GM23338 (cell line): ENCODE measurements around the gene WDR77. TPM values are rescaled to one million over a fixed set of nuclear protein-coding genes. Genes with fewer than 3 reads are reported as not detected.

ENCODE experiments used
- ATAC-seq: fragments of 200-7000 bp; cut with Tn5 transposase; 3 replicates; pipeline ENCODE4 v1.9.1; 2020
- DNase-seq: peaks from one replicate; pipeline ENCODE4 v3.0.0-alpha.2; 2015; ENCODE audit warnings: low spot score
- H2AFZ ChIP-seq: fragments of 200-600 bp; sonication (generic); 2 replicates; pipeline ENCODE4 v1.8.0; 2016; ENCODE audit warnings: antibody characterized with exemption, mild to moderate bottlenecking, moderate library complexity
- H3F3A ChIP-seq: fragments of 200-600 bp; sonication (generic); replicated peaks from 2 replicates; pipeline ENCODE4 v1.8.0; 2017; ENCODE audit warnings: antibody characterized with exemption, mixed run types, low read depth
- H3K27ac ChIP-seq: fragments of 200-600 bp; sonication (generic); 2 replicates; pipeline ENCODE4 v1.6.1; 2016; ENCODE audit warnings: low read depth
- H3K27me3 ChIP-seq: fragments of 200-600 bp; sonication (generic); 2 replicates; pipeline ENCODE4 v1.8.0; 2016; ENCODE audit warnings: mild to moderate bottlenecking, mixed run types, moderate library complexity; ENCODE audit not compliant: insufficient read depth
- H3K36me3 ChIP-seq: fragments of 200-600 bp; sonication (generic); 2 replicates; pipeline ENCODE4 v1.8.0; 2016; ENCODE audit warnings: mild to moderate bottlenecking; ENCODE audit not compliant: insufficient read depth
- H3K4me1 ChIP-seq: fragments of 200-600 bp; sonication (generic); 2 replicates; pipeline ENCODE4 v1.8.0; 2016; ENCODE audit warnings: mild to moderate bottlenecking, moderate library complexity; ENCODE audit not compliant: insufficient read depth
- H3K4me2 ChIP-seq: fragments of 200-600 bp; sonication (generic); 2 replicates; pipeline ENCODE4 v1.7.1; 2017; ENCODE audit warnings: mixed run types
- H3K4me3 ChIP-seq: fragments of 200-600 bp; sonication (generic); 2 replicates; pipeline ENCODE4 v1.6.1; 2016; ENCODE audit warnings: mixed run types
- H3K79me2 ChIP-seq: fragments of 200-600 bp; sonication (generic); replicated peaks from 2 replicates; pipeline ENCODE4 v1.8.0; 2017; ENCODE audit warnings: mild to moderate bottlenecking; ENCODE audit not compliant: insufficient read depth
- H3K9me2 ChIP-seq: fragments of 200-600 bp; sonication (generic); 2 replicates; pipeline ENCODE4 v1.8.0; 2017; ENCODE audit not compliant: insufficient read depth
- H4K20me1 ChIP-seq: fragments of 200-600 bp; sonication (generic); replicated peaks from 2 replicates; pipeline ENCODE4 v1.8.0; 2017; ENCODE audit warnings: mild to moderate bottlenecking; ENCODE audit not compliant: insufficient read depth
- H3K27ac Mint-ChIP-seq: 2 replicates; pipeline ENCODE4 v1.8.0; 2020; ENCODE audit warnings: inconsistent platforms, mild to moderate bottlenecking, moderate library complexity, mixed read lengths
- H3K27me3 Mint-ChIP-seq: 3 replicates; pipeline ENCODE4 v1.8.0; 2022; ENCODE audit warnings: low read depth, mild to moderate bottlenecking, moderate library complexity, mixed read lengths, inconsistent platforms; ENCODE audit not compliant: insufficient read depth, poor library complexity
- H3K36me3 Mint-ChIP-seq: 3 replicates; pipeline ENCODE4 v1.8.0; 2021; ENCODE audit warnings: low read depth, mild to moderate bottlenecking, inconsistent platforms, moderate library complexity, mixed read lengths
- H3K4me1 Mint-ChIP-seq: 3 replicates; pipeline ENCODE4 v1.8.0; 2020; ENCODE audit warnings: mild to moderate bottlenecking, inconsistent platforms, mixed read lengths
- H3K4me3 Mint-ChIP-seq: 3 replicates; pipeline ENCODE4 v1.8.0; 2021; ENCODE audit warnings: moderate library complexity, mild to moderate bottlenecking, inconsistent platforms, mixed read lengths
- H3K9me3 Mint-ChIP-seq: 3 replicates; pipeline ENCODE4 v1.8.0; 2020; ENCODE audit warnings: moderate library complexity, mild to moderate bottlenecking, inconsistent platforms, mixed read lengths
- CREB1 ChIP-seq: fragments of 250-450 bp; sonication (Bioruptor Pico); IDR thresholded peaks from 2 replicates; pipeline ENCODE4 v1.5.0; 2020; ENCODE audit warnings: low read depth, mild to moderate bottlenecking, moderate library complexity
- CTCF ChIP-seq, 2 experiments: fragments of 200-600 bp in 1 of 2; sonication (generic) in 1 of 2; conservative IDR thresholded peaks; 2 replicates each; pipeline versions ENCODE4 v1.5.1 to v1.6.1; 2016 to 2017; ENCODE audit warnings: antibody characterized with exemption in 2 of 2, low read depth in 2 of 2, mild to moderate bottlenecking in 2 of 2, moderate library complexity in 1 of 2
- EZH2phosphoT487 ChIP-seq: fragments of 200-600 bp; sonication (generic); IDR thresholded peaks from one replicate; pipeline ENCODE4 v1.8.1; 2018; ENCODE audit warnings: antibody characterized with exemption; ENCODE audit not compliant: unreplicated experiment
- NANOG ChIP-seq: IDR thresholded peaks from 2 replicates; pipeline ENCODE4 v1.6.1; 2016; ENCODE audit warnings: antibody characterized with exemption, borderline replicate concordance
- POLR2AphosphoS5 ChIP-seq: IDR thresholded peaks from 2 replicates; pipeline ENCODE4 v1.6.1; 2016; ENCODE audit warnings: antibody characterized with exemption, low read depth
- STAT1 ChIP-seq: IDR thresholded peaks from one replicate; pipeline ENCODE4 v1.6.1; 2016; ENCODE audit warnings: antibody characterized with exemption; ENCODE audit not compliant: unreplicated experiment
- ZNF114 ChIP-seq: fragments of 250-450 bp; sonication (Bioruptor Pico); IDR thresholded peaks from 2 replicates; pipeline ENCODE4 v1.5.0; 2020; ENCODE audit warnings: mild to moderate bottlenecking, moderate library complexity
- ZNF331 ChIP-seq: fragments of 250-450 bp; sonication (Bioruptor Pico); IDR thresholded peaks from 2 replicates; pipeline ENCODE4 v1.5.0; 2020; ENCODE audit warnings: low read depth, mild to moderate bottlenecking, moderate library complexity
- polyA plus RNA-seq: library from polyadenylated mRNA; unstranded; fragments of >200 nt; fragmentation: Nextera tagmentation; extraction: Ambion mirVana; gene quantifications from 2 replicates; pipeline ENCODE4 v1.2.1, GENCODE V29; 2016
- total RNA-seq: library from RNA; depleted of rRNA; stranded (reverse); fragments of >200 nt; shearing (Covaris generic); gene quantifications from 2 replicates; pipeline ENCODE4 v1.2.3, GENCODE V29; 2014
- TF ChIP-seq, protein P1 (sequence below): IDR thresholded peaks from one replicate; pipeline ENCODE4 v1.6.1; 2018; ENCODE audit warnings: antibody characterized with exemption; ENCODE audit not compliant: unreplicated experiment

The WDR77 gene
- total and polyA plus RNA-seq, 2 experiments from 2014 or later = 85.9 to 111 TPM

DNA sequence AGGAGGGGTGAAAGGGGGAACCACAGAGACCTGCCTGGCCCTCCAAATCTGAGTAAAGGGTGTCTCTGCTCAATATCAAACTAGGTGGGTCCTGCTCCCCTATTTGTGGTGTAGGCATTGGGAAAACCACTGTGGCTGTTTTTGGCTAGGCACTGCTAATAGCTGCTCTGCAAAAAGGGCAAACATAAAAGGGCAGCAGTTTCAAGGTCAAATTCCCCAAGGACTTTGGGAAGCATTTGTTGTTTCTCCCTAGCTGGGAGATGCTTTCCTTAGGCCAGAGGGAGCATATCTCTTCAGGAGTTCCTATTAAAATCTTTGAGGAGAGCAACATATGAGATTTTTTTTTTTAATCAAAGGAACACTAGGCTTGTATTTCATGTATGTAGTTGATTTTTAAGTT, 27.2 kb upstream of the WDR77 start:
- Histone ChIP-seq H2AFZ (no peak overlapping the region), H3K27me3 (no peaks in the 10 kb centered on the region), H3K36me3 (no peaks in the 10 kb centered on the region), H3K4me1 (no peaks in the 10 kb centered on the region), H3F3A (no peaks in the 10 kb centered on the region), H3K79me2 (no peaks in the 10 kb centered on the region), H3K27ac (no peak overlapping the region), H3K4me3 (no peak overlapping the region), H3K9me2 (no peaks in the 10 kb centered on the region), H3K4me2 (no peak overlapping the region), H4K20me1 (no peaks in the 10 kb centered on the region)
- no peak overlapping the region for H3K27ac Mint-ChIP-seq
- no peaks in the 10 kb centered on the region for H3K4me1 Mint-ChIP-seq
- no peaks in the 10 kb centered on the region for H3K36me3 Mint-ChIP-seq
- H3K27me3 Mint-ChIP-seq = no peaks in the 10 kb centered on the region
- H3K4me3 Mint-ChIP-seq = no peak overlapping the region
- H3K9me3 Mint-ChIP-seq = no peaks in the 10 kb centered on the region
- TF ChIP-seq ZNF114 (CRISPR knock-in tag) = no peak
- TF ChIP-seq CREB1 (CRISPR knock-in tag) = no peak
- TF ChIP-seq, protein P1, sequence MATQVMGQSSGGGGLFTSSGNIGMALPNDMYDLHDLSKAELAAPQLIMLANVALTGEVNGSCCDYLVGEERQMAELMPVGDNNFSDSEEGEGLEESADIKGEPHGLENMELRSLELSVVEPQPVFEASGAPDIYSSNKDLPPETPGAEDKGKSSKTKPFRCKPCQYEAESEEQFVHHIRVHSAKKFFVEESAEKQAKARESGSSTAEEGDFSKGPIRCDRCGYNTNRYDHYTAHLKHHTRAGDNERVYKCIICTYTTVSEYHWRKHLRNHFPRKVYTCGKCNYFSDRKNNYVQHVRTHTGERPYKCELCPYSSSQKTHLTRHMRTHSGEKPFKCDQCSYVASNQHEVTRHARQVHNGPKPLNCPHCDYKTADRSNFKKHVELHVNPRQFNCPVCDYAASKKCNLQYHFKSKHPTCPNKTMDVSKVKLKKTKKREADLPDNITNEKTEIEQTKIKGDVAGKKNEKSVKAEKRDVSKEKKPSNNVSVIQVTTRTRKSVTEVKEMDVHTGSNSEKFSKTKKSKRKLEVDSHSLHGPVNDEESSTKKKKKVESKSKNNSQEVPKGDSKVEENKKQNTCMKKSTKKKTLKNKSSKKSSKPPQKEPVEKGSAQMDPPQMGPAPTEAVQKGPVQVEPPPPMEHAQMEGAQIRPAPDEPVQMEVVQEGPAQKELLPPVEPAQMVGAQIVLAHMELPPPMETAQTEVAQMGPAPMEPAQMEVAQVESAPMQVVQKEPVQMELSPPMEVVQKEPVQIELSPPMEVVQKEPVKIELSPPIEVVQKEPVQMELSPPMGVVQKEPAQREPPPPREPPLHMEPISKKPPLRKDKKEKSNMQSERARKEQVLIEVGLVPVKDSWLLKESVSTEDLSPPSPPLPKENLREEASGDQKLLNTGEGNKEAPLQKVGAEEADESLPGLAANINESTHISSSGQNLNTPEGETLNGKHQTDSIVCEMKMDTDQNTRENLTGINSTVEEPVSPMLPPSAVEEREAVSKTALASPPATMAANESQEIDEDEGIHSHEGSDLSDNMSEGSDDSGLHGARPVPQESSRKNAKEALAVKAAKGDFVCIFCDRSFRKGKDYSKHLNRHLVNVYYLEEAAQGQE = no peak
- TF ChIP-seq EZH2phosphoT487 = no peak
- no peak for DNase-seq
- ATAC-seq = no peak

- no peak overlapping the region for H3K4me2 ChIP-seq
- Mint-ChIP-seq H3K9me3 (no peaks in the 10 kb centered on the region), H3K27me3 (no peaks in the 10 kb centered on the region), H3K36me3 (no peaks in the 10 kb centered on the region), H3K4me3 (no peak overlapping the region), H3K4me1 (no peaks in the 10 kb centered on the region), H3K27ac (no peak overlapping the region)
- TF ChIP-seq NANOG (no peak), ZNF331 (CRISPR knock-in tag) (no peak), STAT1 (no peak), CREB1 (CRISPR knock-in tag) (no peak)
- no peak overlapping the region for H2AFZ ChIP-seq
- no peaks in the 10 kb centered on the region for H3K9me2 ChIP-seq
- no peak overlapping the region for H3K27ac ChIP-seq
- no peaks in the 10 kb centered on the region for H3K27me3 ChIP-seq
- no peaks in the 10 kb centered on the region for H3K4me1 ChIP-seq
- no peaks in the 10 kb centered on the region for H3K36me3 ChIP-seq
- H3K4me3 ChIP-seq = no peak overlapping the region
- ATAC-seq (no peak), DNase-seq (no peak)
- H4K20me1 ChIP-seq = no peaks in the 10 kb centered on the region
- no peaks in the 10 kb centered on the region for H3K79me2 ChIP-seq
- no peaks in the 10 kb centered on the region for H3F3A ChIP-seq
Measured at GRCh38 chr1:111475701-111476100, 26.6 kb upstream of the WDR77 start.

- Histone ChIP-seq H4K20me1 (no peaks in the 10 kb centered on the region), H3F3A (no peaks in the 10 kb centered on the region), H3K27me3 (no peaks in the 10 kb centered on the region), H3K9me2 (no peaks in the 10 kb centered on the region), H3K4me1 (no peaks in the 10 kb centered on the region), H3K79me2 (no peaks in the 10 kb centered on the region), H3K36me3 (no peaks in the 10 kb centered on the region), H3K4me2 (no peak overlapping the region), H3K27ac (no peak overlapping the region), H3K4me3 (no peak overlapping the region), H2AFZ (no peak overlapping the region)
- H3K4me1 Mint-ChIP-seq = no peaks in the 10 kb centered on the region
- no peak overlapping the region for H3K27ac Mint-ChIP-seq
- H3K27me3 Mint-ChIP-seq = no peaks in the 10 kb centered on the region
- no peaks in the 10 kb centered on the region for H3K9me3 Mint-ChIP-seq
- no peak for DNase-seq
- H3K36me3 Mint-ChIP-seq = no peaks in the 10 kb centered on the region
- no peak for ATAC-seq
- no peak overlapping the region for H3K4me3 Mint-ChIP-seq
- TF ChIP-seq CTCF (conservative IDR thresholded peaks at IDR 0.05; ENCODE audit: low read depth in 2 of 2) (no peak), ZNF331 (CRISPR knock-in tag) (no peak), ZNF114 (CRISPR knock-in tag) (no peak), STAT1 (no peak), POLR2AphosphoS5 (no peak)
Measured at GRCh38 chr1:111474521-111474920, 25.5 kb upstream of the WDR77 start.
